Activated T-helper 2 cell treated with anti-CD3 and anti-CD28 coated beads, Interferon-gamma antibody, Interleukin-2, Interleukin-4, amounts not matched to agents 10 μg/mL and 5 μg/mL and 100 μg/mL, durations not matched to agents 14 hours and 24 hours and 36 hours (primary cell): ENCODE results near the gene SSBP4. TPM values are rescaled to one million over a fixed set of nuclear protein-coding genes. Genes with fewer than 3 reads are reported as not detected.
A peak's percentile ranks its signal among the peaks of the same experiment; 100 is the strongest.
"Not testable (repeated sequence)": the region's sequence is repeated elsewhere in the genome, so short reads cannot be mapped to it uniquely, and the experiment has no call there.

Source experiments
- DNase-seq: peaks from one replicate; pipeline ENCODE4 v3.0.0; 2021; ENCODE audit warnings: low spot score
- H3K27ac Mint-ChIP-seq: one replicate; pipeline ENCODE4 v1.8.0; 2021; ENCODE audit warnings: mixed read lengths
- H3K27me3 Mint-ChIP-seq: one replicate; pipeline ENCODE4 v1.8.0; 2021; ENCODE audit warnings: low read depth, mixed read lengths
- H3K36me3 Mint-ChIP-seq: one replicate; pipeline ENCODE4 v1.8.0; 2021; ENCODE audit warnings: low read depth, mixed read lengths
- H3K4me1 Mint-ChIP-seq: one replicate; pipeline ENCODE4 v1.8.0; 2021; ENCODE audit warnings: low read depth, mixed read lengths
- H3K4me3 Mint-ChIP-seq: one replicate; pipeline ENCODE4 v1.8.0; 2021; ENCODE audit warnings: low read depth, mild to moderate bottlenecking, moderate library complexity, mixed read lengths
- H3K9me3 Mint-ChIP-seq: one replicate; pipeline ENCODE4 v1.8.0; 2021; ENCODE audit warnings: mixed read lengths
- intact Hi-C: fragments of 100-400 bp; cut with micrococcal nuclease; formaldehyde crosslinking; loops from one replicate; pipeline ENCODE4 v1.15.1; 2023
- total RNA-seq: library from RNA; stranded (reverse); gene quantifications from 2 replicates; pipeline ENCODE4 v1.2.3, GENCODE V29; 2022

The SSBP4 gene
- total RNA-seq, 1 donor from 2014 or later, result 133 TPM

DNA sequence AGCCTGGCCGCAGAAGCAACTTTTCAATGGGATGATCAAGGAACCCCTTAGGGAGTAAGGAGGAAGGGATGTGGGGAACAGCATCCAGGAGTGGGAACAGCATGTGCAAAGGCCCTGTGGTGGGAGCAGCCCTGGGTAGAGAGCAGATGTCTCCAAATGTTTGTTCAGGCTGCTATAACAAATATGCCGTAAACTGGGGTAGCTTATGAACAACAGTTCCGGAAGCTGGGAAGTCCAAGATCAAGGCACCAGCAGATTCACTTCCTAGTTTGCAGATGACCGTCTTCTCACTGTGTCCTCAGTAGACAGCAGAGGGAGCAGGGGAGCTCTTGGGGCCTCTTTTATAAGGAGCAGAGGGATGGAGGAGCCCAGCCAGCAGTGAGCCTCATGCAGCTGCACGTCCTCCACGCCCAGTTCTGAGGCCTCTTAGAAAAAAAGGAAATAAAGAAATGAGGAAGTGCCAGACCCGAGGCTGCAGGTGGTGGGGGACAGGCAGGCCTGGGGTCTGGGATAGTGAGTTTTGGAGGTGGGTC is 17.6 kb upstream of the SSBP4 start:
- H3K27me3 Mint-ChIP-seq, result peaks cover 13% of the 10 kb centered on the region
- H3K4me3 Mint-ChIP-seq, result no peak overlapping the region
- no peak for DNase-seq
- no peak overlapping the region for H3K27ac Mint-ChIP-seq
- intact Hi-C loops, result no loop called here
- no peaks in the 10 kb centered on the region for H3K36me3 Mint-ChIP-seq
- peaks cover 5% of the 10 kb centered on the region for H3K4me1 Mint-ChIP-seq
- H3K9me3 Mint-ChIP-seq, result no peaks in the 10 kb centered on the region

DNA sequence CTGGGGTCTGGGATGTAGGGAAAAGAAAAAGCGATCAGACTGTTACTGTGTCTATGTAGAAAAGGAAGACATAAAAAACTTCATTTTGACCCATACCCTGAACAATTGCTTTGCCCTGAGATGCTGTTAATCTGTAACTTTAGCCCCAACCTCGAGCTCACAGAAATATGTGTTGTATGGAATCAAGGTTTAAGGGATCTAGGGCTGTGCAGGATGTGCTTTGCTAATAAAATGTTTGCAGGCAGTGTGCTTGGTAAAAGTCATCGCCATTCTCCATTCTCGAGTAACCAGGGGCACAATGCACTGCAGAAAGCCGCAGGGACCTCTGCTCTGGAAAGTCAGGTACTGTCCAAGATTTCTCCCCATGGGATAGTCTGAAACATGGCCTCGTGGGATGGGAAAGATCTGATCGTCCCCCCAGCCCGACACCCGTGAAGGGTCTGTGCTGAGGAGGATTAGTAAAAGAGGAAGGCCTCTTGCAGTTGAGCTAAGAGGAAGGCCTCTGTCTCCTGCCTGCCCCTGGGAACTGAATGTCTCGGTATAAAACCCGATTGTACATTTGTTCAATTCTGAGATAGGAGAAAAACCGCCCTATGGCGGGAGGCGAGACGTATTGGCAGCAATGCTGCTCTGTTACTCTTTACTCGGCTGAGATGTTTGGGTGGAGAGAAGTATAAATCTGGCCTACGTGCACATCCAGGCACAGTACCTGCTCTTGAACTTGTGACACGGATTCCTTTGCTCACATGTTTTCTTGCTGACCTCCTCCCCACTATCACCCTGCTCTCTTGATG is 16.5 kb upstream of the SSBP4 start:
- H3K27ac Mint-ChIP-seq, H3K36me3 Mint-ChIP-seq, intact Hi-C loops, H3K4me1 Mint-ChIP-seq, H3K27me3 Mint-ChIP-seq, H3K9me3 Mint-ChIP-seq, DNase-seq, H3K4me3 Mint-ChIP-seq: not testable (repeated sequence)

DNA sequence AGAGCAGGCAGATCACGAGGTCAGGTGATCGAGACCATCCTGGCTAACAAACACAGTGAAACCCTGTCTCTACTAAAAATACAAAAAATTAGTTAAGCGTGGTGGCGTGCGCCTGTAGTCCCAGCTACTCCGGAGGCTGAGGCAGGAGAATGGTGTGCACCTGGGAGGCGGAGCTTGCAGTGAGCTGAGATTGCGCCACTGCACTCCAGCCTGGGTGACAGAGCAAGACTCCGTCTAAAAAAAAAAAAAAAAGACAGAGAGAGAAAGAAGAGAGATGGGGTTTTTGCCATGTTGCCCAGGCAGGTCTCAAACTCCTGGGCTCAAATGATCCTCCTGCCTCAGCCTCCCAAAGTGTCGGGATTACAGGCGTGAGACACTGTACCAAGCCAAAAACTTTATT is 13.4 kb upstream of the SSBP4 start:
- H3K36me3 Mint-ChIP-seq, H3K4me1 Mint-ChIP-seq, H3K27ac Mint-ChIP-seq, H3K27me3 Mint-ChIP-seq, H3K4me3 Mint-ChIP-seq, H3K9me3 Mint-ChIP-seq, intact Hi-C loops, DNase-seq: not testable (repeated sequence)

DNA sequence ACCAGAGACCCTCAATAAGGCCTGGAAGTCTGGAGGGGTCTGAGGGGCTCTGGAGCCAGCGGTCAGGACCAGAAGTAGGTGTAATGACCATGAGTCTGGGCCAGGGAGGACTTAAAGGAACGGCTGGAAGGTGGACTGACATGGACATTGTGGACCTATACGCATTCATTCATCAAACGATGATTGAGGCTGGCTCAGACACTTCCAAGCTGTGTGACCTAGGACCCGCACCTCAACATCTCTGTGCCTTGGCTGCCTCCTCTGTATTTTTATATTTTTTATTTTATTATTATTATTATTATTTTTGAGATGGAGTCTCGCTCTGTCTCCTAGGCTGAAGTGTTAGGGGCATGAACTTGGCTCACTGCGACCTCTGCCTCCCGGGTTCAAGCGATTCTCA is 12.4 kb upstream of the SSBP4 start:
- no peaks in the 10 kb centered on the region for H3K9me3 Mint-ChIP-seq
- no peak for DNase-seq
- no peaks in the 10 kb centered on the region for H3K4me1 Mint-ChIP-seq
- no peaks in the 10 kb centered on the region for H3K36me3 Mint-ChIP-seq
- no peak overlapping the region for H3K27ac Mint-ChIP-seq
- H3K4me3 Mint-ChIP-seq, result no peak overlapping the region
- peaks cover 3% of the 10 kb centered on the region for H3K27me3 Mint-ChIP-seq
- intact Hi-C loops, result no loop called here

DNA sequence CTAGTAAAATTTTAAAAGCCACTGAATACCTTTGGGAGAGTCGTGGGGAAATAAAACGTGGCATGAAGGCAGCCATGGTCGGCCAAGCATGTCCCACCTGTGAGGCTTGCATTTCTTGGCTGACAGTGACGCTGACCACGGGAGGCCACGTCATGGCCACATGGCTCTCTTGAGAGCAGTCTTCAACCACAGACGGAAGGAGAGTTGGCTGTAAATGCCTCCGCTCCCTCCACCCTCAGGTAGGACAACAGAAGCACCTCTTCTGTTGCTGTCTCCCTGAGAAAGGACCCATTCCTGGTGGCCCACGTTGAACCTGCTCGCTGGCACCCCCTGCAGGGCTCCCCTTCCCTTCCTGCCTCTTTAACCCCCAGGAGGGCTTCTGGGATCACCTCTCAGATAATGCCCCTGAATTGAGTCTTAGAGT is 11.1 kb upstream of the SSBP4 start:
- no peaks in the 10 kb centered on the region for H3K36me3 Mint-ChIP-seq
- peaks cover 6% of the 10 kb centered on the region for H3K27me3 Mint-ChIP-seq
- no peaks in the 10 kb centered on the region for H3K4me1 Mint-ChIP-seq
- no peak overlapping the region for H3K4me3 Mint-ChIP-seq
- no peaks in the 10 kb centered on the region for H3K9me3 Mint-ChIP-seq
- intact Hi-C loops, result no loop called here
- no peak overlapping the region for H3K27ac Mint-ChIP-seq
- DNase-seq, result no peak

DNA sequence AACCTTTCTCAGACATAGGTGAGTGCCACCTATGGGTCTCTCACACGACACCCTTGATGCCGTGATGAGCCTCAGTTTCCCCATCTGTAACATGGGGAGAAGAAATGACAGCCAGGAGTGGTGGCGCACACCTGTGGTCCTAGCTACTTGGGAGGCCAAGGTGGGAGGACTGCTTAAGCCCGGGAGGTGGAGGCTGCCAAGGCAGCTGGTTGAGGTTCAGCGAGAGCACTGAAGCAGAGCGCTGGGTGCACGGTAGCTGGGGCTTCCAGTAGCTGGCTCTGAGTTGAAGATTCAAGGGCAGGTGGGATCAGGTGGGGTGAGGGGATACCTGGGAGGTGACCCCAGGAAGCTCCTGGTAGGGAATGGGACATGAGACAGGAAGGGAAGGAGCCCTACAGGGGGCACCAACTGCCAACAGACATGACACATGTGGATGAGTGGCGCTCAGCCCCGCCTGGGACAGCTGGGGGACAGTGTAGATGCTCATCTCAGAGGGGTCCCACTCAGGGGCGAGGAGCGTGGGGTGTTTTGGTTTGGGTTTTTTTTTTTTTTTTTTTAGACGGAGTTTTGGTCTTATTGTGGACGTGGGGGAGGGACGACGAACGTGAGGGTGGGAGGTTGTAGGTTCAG is 6.5 kb upstream of the SSBP4 start:
- no peak overlapping the region for H3K27ac Mint-ChIP-seq
- H3K4me1 Mint-ChIP-seq, result peaks cover 29% of the 10 kb centered on the region
- H3K9me3 Mint-ChIP-seq, result no peaks in the 10 kb centered on the region
- no peak overlapping the region for H3K4me3 Mint-ChIP-seq
- no peak for DNase-seq
- peaks cover 6% of the 10 kb centered on the region for H3K27me3 Mint-ChIP-seq
- H3K36me3 Mint-ChIP-seq, result no peaks in the 10 kb centered on the region
- intact Hi-C loops, result loop anchor here (5.0 kb wide), 2 partner anchors 65 to 135 kb away; no protein-coding TSS in a partner anchor

DNA sequence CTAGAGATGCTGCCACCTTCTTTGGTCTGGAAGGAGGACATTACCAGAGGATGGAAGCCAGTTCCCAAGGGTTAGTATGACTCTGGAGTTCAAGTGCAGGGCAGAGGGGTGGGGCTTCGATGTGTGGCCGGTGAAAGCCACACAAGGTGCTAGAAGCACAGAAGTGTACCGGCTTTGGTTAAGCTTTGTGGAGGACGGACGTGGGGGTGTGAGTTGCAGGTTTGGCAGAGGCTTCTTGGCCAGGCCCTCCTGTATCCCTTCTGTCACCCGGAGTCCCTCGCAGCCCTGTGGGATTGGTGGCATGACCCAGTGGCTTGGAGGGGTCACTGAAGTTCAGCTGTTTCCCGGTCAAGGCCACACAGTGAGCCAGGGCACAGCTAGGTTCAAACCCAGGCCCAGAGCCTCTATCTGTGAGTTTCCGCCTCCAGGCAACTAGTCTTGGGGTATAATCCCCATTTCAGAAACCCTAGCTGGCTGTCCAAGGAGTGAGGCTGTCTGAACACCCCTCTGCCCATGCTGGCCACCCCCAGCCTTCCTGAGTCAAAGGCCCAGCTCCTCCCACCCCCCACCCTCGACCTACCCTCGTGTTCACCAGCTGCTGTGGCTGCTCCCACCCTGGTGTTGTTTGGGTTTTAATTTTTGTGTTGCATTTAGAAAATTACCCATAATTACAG is 4.6 kb upstream of the SSBP4 start:
- Mint-ChIP-seq H3K27ac (peak overlapping the region; percentile 67), H3K4me3 (no peak overlapping the region), H3K27me3 (peaks cover 6% of the 10 kb centered on the region), H3K9me3 (no peaks in the 10 kb centered on the region), H3K36me3 (no peaks in the 10 kb centered on the region), H3K4me1 (peaks cover 41% of the 10 kb centered on the region)
- intact Hi-C loops, result loop anchor here (2.0 to 5.0 kb wide), 3 partner anchors 67 to 210 kb away; partner anchors contain the start of gene RAB3A
- no peak for DNase-seq

DNA sequence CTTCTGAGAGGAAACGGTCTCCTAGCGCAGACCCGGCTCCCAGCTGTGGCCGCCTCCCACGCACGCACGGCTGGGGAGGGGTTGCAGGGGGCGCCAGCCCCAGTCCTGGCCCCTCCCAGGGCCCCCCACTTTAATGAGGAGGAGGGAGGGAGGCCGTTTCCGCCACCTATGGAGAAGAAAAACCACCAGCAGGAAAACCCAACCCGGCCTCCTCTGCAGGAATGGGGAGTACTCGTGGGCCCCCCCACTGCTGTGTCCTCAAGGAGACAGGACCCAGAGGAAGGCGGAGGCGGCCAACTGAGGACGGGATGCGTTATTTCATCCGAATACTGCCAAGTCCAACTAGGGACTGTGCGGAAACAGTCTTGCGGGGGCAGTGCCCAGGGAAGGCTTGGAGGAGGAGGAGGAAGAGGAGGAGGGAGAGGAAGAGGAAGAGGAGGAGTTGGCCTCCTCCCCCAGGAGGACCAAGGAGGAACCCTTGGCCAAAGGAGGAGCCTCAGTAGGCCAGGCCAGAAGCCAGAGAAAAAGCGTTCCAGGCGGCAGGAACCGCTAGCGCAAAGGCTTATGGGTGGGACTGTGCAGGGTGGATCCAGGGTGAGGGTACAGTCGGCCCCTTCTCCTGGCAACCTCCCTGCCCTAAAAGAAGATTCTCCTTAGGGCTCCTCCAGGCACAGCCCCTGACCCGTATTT is 3.9 kb upstream of the SSBP4 start:
- intact Hi-C loops, result loop anchor here (2.0 kb wide), 1 partner anchor 211 kb away; the partner anchor contains the start of gene RAB3A
- Mint-ChIP-seq H3K27me3 (peaks cover 6% of the 10 kb centered on the region), H3K27ac (peak overlapping the region; percentile 79), H3K4me1 (peaks cover 43% of the 10 kb centered on the region), H3K4me3 (peak overlapping the region; percentile 52), H3K36me3 (peaks cover 3% of the 10 kb centered on the region), H3K9me3 (no peaks in the 10 kb centered on the region)
- DNase-seq, result no peak

DNA sequence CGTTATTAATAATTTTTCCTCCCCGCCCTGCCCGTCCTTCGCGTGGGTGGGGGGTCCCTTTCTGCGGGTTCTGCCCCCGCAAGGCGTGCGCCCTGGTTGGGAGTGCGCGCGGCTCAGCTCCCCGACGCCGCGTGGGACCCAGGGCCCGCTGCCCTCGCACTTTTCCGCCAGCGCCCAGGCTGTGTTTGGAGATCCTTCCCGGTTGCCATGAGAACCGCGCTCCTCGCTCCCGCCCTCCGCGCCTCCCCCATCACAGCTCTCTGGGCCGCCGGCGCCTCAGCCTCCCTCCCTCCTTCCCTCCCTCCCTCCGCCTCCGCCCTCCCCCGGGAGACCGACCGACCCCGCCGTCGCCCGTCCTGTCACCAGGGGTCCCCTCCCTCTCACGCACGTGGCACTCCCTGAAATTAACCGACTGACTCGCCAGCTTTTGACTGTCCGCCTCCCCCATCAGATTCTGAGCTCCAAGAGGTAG is 2.4 kb upstream of the SSBP4 start:
- peak overlapping the region; percentile 69 for H3K4me3 Mint-ChIP-seq
- H3K27ac Mint-ChIP-seq, result peak overlapping the region; percentile 88
- peaks cover 4% of the 10 kb centered on the region for H3K36me3 Mint-ChIP-seq
- no peaks in the 10 kb centered on the region for H3K9me3 Mint-ChIP-seq
- DNase-seq, result peak; percentile 69
- peaks cover 3% of the 10 kb centered on the region for H3K27me3 Mint-ChIP-seq
- intact Hi-C loops, result no loop called here
- peaks cover 54% of the 10 kb centered on the region for H3K4me1 Mint-ChIP-seq

DNA sequence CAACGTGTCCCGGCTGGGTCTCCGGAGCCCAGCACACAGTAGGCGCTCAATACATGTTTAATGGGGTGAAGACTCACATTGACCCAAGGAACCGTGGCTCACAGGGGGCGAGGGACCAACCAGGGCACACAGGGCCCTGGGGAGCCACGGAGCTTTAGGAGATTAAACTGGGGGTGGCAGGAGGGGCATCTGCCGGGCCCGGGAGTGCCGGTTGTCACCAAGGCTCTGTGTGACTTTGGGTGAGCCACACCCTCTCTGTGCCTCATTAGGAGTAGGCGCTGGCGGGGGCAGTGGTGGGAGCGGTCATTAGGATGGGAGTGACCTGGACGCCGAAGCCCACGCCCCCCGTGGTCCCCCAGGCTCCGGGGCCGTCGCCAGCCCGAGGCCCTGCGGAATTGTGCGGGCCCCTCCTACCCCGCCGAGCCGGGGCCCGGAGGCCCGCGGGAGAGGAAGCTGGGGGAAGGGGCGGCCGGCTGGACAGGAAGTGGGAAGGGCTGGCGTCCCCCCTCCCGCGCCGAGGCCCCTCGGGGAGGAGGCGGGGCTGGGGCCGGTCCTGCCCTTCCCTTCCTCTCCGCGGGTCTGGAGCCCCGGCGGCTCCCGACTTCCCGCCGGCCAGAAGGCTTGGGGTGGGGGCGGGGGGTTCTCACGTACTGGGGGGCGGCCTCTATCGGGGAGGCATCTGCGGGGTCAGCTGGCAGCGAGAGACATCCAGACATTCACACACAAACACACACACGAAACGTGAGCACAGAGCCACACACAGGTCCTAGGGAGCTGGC is 1.8 kb upstream of the SSBP4 start:
- peak overlapping the region; percentile 74 for H3K4me3 Mint-ChIP-seq
- DNase-seq, result peak; percentile 44
- H3K27me3 Mint-ChIP-seq, result peaks cover 3% of the 10 kb centered on the region
- intact Hi-C loops, result no loop called here
- H3K36me3 Mint-ChIP-seq, result peaks cover 4% of the 10 kb centered on the region
- peaks cover 59% of the 10 kb centered on the region for H3K4me1 Mint-ChIP-seq
- H3K27ac Mint-ChIP-seq, result peak overlapping the region; percentile 88
- H3K9me3 Mint-ChIP-seq, result no peaks in the 10 kb centered on the region

DNA sequence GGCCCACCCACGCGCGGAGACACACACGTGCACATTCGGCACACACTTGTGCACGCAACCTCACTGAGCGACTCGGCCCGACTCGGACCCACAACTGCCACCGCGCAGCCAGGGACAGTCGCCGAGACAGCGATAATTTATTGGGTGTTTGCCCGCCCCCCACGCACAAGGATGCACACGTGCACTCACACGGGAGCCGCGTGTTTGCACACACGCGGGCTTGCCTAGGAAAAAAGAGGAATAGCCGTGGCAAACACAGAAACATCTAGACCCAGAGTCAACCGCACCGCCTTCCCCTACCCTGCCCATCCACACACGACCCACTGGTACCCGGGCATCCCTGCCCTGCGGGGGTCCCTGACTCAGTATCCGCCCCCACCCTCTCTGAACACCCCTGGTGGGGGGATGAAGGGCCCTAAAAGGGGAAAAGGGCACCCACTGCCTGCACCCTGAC is 1.1 kb upstream of the SSBP4 start:
- Mint-ChIP-seq H3K9me3 (no peaks in the 10 kb centered on the region), H3K4me1 (peaks cover 65% of the 10 kb centered on the region), H3K27ac (peak overlapping the region; percentile 82), H3K27me3 (no peaks in the 10 kb centered on the region), H3K36me3 (peaks cover 9% of the 10 kb centered on the region), H3K4me3 (peak overlapping the region; percentile 74)
- intact Hi-C loops, result no loop called here
- no peak for DNase-seq
